NCI-H446 treated with DMSO at 0.1 percent for 48 hours (cell line): ENCODE measurements around the gene COL13A1.

Experiments used
- DNase-seq: peaks from one replicate; lab custom pipeline; 2025; lab: John Stamatoyannopoulos, UW

COL13A1 gene

GRCh38 chr10:69792341-69792740, 9.4 kb upstream of the COL13A1 start:
- DNase-seq = no peak

GRCh38 chr10:69794673-69795072, 7.0 kb upstream of the COL13A1 start:
- DNase-seq = no peak

- DNase-seq = no peak
These were observed 6.3 kb upstream of the COL13A1 start for GRCh38 chr10:69795242-69795934.

- DNase-seq = no peak
These were observed 3.7 kb upstream of the COL13A1 start for GRCh38 chr10:69797959-69798358.

- DNase-seq = no peak
These were observed 1.6 kb upstream of the COL13A1 start for GRCh38 chr10:69800109-69800508.

- DNase-seq = no peak
These were observed 1.0 kb upstream of the COL13A1 start for GRCh38 chr10:69800665-69801064.

GRCh38 chr10:69801094-69801433, 642 bp upstream of the COL13A1 start:
- no peak for DNase-seq

- DNase-seq = no peak
These were observed 887 bp downstream of the COL13A1 start for GRCh38 chr10:69802424-69803161.

- no peak for DNase-seq
These were observed 2.1 kb downstream of the COL13A1 start for GRCh38 chr10:69803809-69804208.

- DNase-seq = no peak
These were observed 3.1 kb downstream of the COL13A1 start for GRCh38 chr10:69804775-69805174.

GRCh38 chr10:69807122-69807521, 5.4 kb downstream of the COL13A1 start:
- DNase-seq = no peak

GRCh38 chr10:69807696-69808095, 6.0 kb downstream of the COL13A1 start:
- no peak for DNase-seq

- no peak for DNase-seq
These were observed 7.6 kb downstream of the COL13A1 start for GRCh38 chr10:69809318-69809717.

- DNase-seq = no peak
These were observed 8.4 kb downstream of the COL13A1 start for GRCh38 chr10:69810097-69810496.

- no peak for DNase-seq
These were observed 9.1 kb downstream of the COL13A1 start for GRCh38 chr10:69810675-69811397.

GRCh38 chr10:69813632-69814031, 11.9 kb downstream of the COL13A1 start:
- no peak for DNase-seq

- DNase-seq = no peak
These were observed 12.5 kb downstream of the COL13A1 start for GRCh38 chr10:69814251-69814650.

- no peak for DNase-seq
These were observed 13.4 kb downstream of the COL13A1 start for GRCh38 chr10:69815104-69815503.

- no peak for DNase-seq
These were observed 14.8 kb downstream of the COL13A1 start for GRCh38 chr10:69816521-69816920.

- no peak for DNase-seq
These were observed 15.4 kb downstream of the COL13A1 start for GRCh38 chr10:69817078-69817581.

- no peak for DNase-seq
These were observed 17.1 kb downstream of the COL13A1 start for GRCh38 chr10:69818676-69819239.

GRCh38 chr10:69819716-69820506, 18.2 kb downstream of the COL13A1 start:
- DNase-seq = no peak
